Activated naive CD8-positive, alpha-beta T cell treated with anti-CD3 and anti-CD28 coated beads for 36 hours (primary cell): ENCODE measurements around the gene GOLGA6L2. TPM values are rescaled to one million over a fixed set of nuclear protein-coding genes. Genes with fewer than 3 reads are reported as not detected.

Source experiments
- DNase-seq: peaks from one replicate; pipeline ENCODE4 v3.0.0; 2021
- H3K27ac Mint-ChIP-seq: one replicate; pipeline ENCODE4 v1.8.0; 2022; ENCODE audit warnings: mild to moderate bottlenecking, moderate library complexity, mixed read lengths
- H3K27me3 Mint-ChIP-seq: one replicate; pipeline ENCODE4 v1.8.0; 2022; ENCODE audit warnings: mild to moderate bottlenecking, mixed read lengths
- H3K36me3 Mint-ChIP-seq: one replicate; pipeline ENCODE4 v1.8.0; 2021; ENCODE audit warnings: mild to moderate bottlenecking, mixed read lengths
- H3K4me1 Mint-ChIP-seq: one replicate; pipeline ENCODE4 v1.8.0; 2021; ENCODE audit warnings: mixed read lengths
- H3K4me3 Mint-ChIP-seq: one replicate; pipeline ENCODE4 v1.8.0; 2022; ENCODE audit warnings: mild to moderate bottlenecking, moderate library complexity, mixed read lengths
- H3K9me3 Mint-ChIP-seq: one replicate; pipeline ENCODE4 v1.8.0; 2022; ENCODE audit warnings: mixed read lengths
- total RNA-seq, 2 experiments: library from RNA; stranded (reverse); gene quantifications; one replicate each; pipeline ENCODE4 v1.2.3, GENCODE V29; 2021

GOLGA6L2 gene
- total RNA-seq: not detected

- no peaks in the 10 kb centered on the region for H3K9me3 Mint-ChIP-seq
- H3K4me1 Mint-ChIP-seq: no peaks in the 10 kb centered on the region
- H3K27ac Mint-ChIP-seq: no peak within 1 kb of the TSS
- H3K4me3 Mint-ChIP-seq: no peak within 1 kb of the TSS
- no peaks in the 10 kb centered on the region for H3K36me3 Mint-ChIP-seq
- peak; percentile 8 for DNase-seq
- peaks cover 11% of the 10 kb centered on the region for H3K27me3 Mint-ChIP-seq
Observed at GRCh38 chr15:23447107-23447500, at the start of gene GOLGA6L2. Gene GOLGA6L2, minus strand, starts transcription at chr15:23447243. Its CDS starts 62 bp downstream, at chr15:23447181.

DNA sequence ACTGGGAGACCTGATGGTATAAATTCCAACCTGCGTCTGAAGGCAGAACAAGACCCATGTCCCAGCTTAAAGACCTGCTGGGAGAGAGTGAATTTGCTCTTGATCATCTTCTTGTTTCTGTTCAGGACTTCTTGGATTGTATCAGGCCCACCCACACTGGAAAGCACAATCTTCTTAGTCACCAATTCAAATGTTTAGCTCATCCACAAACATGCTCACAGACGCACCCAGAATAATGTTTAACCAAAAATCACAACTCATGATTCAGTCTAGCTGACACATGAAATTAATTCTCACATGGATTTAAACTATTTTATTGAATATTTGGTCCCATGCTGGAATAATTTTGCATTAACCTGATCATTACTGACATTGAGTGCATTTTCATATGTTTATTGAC lies 37.8 kb upstream of the GOLGA6L2 start:
- Mint-ChIP-seq H3K4me1 (no peaks in the 10 kb centered on the region), H3K36me3 (no peaks in the 10 kb centered on the region), H3K4me3 (no peak overlapping the region), H3K27ac (no peak overlapping the region), H3K9me3 (no peaks in the 10 kb centered on the region), H3K27me3 (peaks cover 17% of the 10 kb centered on the region)
- no peak for DNase-seq

DNA sequence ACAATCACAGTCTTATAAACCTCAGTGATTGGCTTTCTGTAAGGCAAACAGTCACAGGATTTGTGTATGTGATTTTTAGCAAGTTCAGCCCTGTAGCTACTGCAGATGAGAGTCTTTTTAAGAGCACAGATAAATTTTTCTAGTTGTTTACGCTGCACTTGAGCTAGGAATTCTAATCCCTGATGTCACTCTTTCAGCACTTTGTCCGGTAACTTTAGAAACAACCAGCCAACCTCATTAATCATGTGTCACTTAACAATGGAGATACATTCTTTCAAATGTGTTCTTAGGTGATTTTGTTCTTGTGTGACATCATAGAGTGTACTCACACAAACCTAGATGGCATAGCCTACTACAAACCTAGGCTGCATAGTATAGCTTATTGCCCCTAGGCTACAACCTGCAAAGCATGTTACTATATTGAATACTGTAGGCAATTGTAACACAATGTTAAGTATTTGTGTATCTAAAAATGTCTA lies 36.8 kb upstream of the GOLGA6L2 start:
- Mint-ChIP-seq H3K27me3 (peaks cover 17% of the 10 kb centered on the region), H3K9me3 (no peaks in the 10 kb centered on the region), H3K27ac (no peak overlapping the region), H3K4me1 (no peaks in the 10 kb centered on the region), H3K36me3 (no peaks in the 10 kb centered on the region), H3K4me3 (no peak overlapping the region)
- DNase-seq: no peak

DNA sequence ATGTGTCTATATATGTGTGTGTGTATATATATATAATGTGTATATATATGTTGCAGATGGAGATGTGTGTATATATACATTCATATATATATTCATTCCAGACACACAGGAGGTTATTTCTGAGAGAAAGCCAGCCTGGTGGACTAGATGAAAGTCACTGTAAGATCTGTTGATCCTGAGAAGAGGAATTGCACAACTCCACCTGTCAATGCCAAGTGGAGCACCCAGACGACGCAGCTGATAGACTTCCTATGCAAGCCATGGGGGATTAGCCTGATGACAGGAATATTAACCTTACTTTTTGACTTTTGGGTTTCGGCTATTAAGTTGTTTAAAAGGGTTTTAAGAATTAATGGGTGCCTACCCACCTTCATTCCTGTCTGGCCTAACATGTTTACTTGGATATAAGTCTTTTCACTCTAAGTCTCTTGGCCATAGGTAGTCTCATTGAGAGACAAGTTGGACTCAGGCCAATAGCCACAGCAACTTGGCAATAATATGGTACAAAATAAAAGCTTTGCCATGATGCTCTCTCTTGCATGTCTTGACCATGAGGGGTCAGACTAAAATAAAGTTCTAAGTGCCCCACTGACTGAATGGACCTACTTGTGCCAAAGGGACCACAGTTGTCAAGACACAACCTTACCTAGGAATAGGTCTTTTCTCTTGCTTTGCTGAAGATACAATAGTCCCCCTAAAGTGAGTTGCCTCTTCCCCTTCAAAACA lies 35.9 kb upstream of the GOLGA6L2 start:
- H3K27ac Mint-ChIP-seq: no peak overlapping the region
- no peaks in the 10 kb centered on the region for H3K9me3 Mint-ChIP-seq
- H3K4me3 Mint-ChIP-seq: no peak overlapping the region
- no peak for DNase-seq
- no peaks in the 10 kb centered on the region for H3K36me3 Mint-ChIP-seq
- H3K4me1 Mint-ChIP-seq: no peaks in the 10 kb centered on the region
- peaks cover 17% of the 10 kb centered on the region for H3K27me3 Mint-ChIP-seq

DNA sequence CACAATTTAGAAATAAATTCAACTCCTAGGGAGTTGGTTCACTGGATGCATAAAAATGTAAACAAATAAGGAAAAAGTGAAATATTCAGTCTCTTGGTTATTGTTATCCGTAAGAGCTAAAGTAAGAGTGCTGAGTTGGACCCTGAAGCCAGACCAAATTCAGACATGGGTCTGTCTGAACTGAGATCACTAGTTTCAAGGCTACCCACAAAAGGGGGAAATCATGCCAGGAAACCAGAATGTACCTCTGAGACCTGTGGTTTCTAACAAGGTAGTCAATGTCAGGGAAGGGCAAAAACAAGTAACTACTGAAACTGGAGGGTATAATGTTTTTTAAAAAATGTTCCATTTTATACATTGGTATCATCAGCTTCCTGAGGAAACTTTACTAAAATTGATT lies 35.2 kb upstream of the GOLGA6L2 start:
- no peak overlapping the region for H3K27ac Mint-ChIP-seq
- no peaks in the 10 kb centered on the region for H3K36me3 Mint-ChIP-seq
- no peak overlapping the region for H3K4me3 Mint-ChIP-seq
- peaks cover 17% of the 10 kb centered on the region for H3K27me3 Mint-ChIP-seq
- no peaks in the 10 kb centered on the region for H3K9me3 Mint-ChIP-seq
- no peaks in the 10 kb centered on the region for H3K4me1 Mint-ChIP-seq
- DNase-seq: no peak

DNA sequence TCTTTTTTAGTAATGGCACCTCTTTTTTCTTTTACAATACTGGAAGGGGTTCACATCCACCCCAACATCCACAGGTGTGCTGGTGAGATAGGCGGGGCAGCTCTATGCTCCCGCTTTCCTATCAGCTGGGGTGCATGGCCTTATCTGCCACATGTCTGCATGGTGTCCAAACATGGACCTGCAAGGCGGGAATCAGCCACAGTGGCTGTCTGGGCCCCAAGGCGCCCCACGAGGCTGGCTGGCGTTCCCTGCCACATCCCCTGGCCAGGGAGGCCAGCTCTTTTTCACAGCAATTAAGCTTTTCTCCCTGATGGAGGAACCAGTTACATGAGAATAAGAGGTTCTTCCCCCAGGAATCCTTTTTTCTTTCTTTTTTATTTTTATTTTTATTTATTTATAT lies 30.9 kb upstream of the GOLGA6L2 start:
- no peak overlapping the region for H3K4me3 Mint-ChIP-seq
- DNase-seq: no peak
- no peaks in the 10 kb centered on the region for H3K4me1 Mint-ChIP-seq
- H3K27ac Mint-ChIP-seq: no peak overlapping the region
- peaks cover 6% of the 10 kb centered on the region for H3K27me3 Mint-ChIP-seq
- H3K36me3 Mint-ChIP-seq: no peaks in the 10 kb centered on the region
- H3K9me3 Mint-ChIP-seq: no peaks in the 10 kb centered on the region

GRCh38 chr15:23472678-23473077 lies 25.6 kb upstream of the GOLGA6L2 start:
- H3K4me3 Mint-ChIP-seq: no peak overlapping the region
- H3K27ac Mint-ChIP-seq: no peak overlapping the region
- no peaks in the 10 kb centered on the region for H3K9me3 Mint-ChIP-seq
- H3K36me3 Mint-ChIP-seq: no peaks in the 10 kb centered on the region
- H3K4me1 Mint-ChIP-seq: no peaks in the 10 kb centered on the region
- no peak for DNase-seq
- no peaks in the 10 kb centered on the region for H3K27me3 Mint-ChIP-seq

GRCh38 chr15:23472033-23472432 lies 25.0 kb upstream of the GOLGA6L2 start:
- Mint-ChIP-seq H3K27ac (no peak overlapping the region), H3K36me3 (no peaks in the 10 kb centered on the region), H3K27me3 (peaks cover 4% of the 10 kb centered on the region), H3K4me3 (no peak overlapping the region), H3K9me3 (no peaks in the 10 kb centered on the region), H3K4me1 (no peaks in the 10 kb centered on the region)
- DNase-seq: no peak

DNA sequence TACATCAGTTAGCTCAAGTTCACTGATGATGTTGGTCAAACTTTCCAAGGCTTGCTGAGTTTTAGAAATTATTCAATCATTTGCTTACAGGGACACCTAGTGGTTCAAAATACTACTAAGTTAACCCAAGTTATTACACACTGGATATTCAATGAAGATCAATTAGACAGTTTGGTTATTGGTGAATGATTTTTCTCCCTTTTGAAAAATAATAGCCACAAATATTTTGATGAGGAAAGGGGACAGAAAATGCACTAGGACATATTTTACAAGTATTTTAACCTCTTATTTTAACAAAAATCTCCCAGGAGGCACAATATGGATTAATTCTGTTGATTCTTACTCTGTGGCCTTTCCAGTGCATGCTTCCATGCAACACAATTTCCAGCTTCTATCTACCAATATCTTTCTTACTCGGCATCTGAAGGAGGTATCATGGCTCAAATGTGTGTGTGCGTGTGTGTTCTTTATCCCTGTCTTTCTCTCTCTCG lies 20.1 kb upstream of the GOLGA6L2 start:
- H3K27ac Mint-ChIP-seq: no peak overlapping the region
- H3K4me3 Mint-ChIP-seq: no peak overlapping the region
- no peaks in the 10 kb centered on the region for H3K9me3 Mint-ChIP-seq
- DNase-seq: no peak
- peaks cover 7% of the 10 kb centered on the region for H3K27me3 Mint-ChIP-seq
- no peaks in the 10 kb centered on the region for H3K36me3 Mint-ChIP-seq
- no peaks in the 10 kb centered on the region for H3K4me1 Mint-ChIP-seq

DNA sequence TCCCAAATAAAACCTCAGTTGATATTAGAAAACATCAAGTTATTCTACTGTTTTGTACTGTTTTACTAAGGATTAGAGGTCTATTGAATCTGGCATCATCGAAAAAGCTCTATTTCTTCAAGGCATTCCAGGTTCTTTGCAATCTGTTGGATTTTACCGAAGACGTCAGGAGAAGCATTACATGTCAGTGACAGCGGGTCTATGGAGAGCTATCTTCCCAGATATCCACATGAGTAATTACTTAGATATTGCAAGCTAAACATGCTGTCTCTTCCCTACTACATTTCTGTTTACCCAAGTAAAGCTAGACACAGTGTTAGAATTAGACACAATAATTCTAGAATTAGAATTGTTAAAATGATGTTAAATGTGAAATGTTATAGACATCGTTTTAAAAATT lies 10.8 kb upstream of the GOLGA6L2 start:
- Mint-ChIP-seq H3K27me3 (peaks cover 6% of the 10 kb centered on the region), H3K27ac (no peak overlapping the region)

DNA sequence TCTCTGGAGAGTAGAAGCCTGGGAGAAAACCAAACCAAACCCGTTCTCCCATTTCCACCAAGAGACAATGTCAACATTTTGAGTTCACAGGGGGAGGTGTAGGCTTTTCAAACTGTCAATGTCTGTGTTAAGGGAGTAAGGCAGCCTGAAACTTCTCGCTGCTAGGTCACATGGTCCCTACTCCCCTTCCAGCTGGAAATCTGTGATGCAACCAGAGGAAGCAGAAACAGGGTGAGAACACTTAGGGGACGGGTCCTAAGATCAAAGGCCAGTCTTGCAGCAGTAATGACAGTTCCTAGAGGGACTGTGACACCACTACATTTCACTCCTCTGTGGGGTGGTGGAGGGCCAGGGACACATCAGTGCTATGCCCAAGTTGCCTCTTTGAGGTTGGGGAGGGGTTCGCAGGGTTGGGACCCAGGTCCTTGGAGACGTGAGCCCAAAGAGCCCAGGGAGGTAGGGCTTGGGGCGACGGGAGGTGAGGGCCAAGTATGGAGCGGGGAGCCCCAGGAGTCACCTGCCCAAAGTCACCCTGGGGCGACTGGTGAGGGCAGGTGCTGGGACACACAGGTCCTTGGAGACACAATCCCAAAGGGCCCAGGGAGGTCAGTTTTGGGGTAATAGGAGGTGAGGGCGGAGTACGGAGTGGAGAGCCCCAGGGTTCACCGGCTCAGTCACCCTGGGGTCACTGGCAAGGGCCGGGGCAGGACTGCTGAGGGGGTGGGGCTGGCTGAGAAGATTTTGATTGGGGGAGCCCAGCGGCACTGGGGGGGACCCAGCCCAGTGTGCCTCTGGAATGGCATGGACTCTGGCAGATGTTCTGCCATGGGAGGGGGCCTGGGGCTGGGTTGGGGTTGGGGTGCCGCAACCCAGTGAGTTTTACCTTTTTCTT lies 582 bp downstream of the GOLGA6L2 start:
- no peak for DNase-seq
- H3K27ac Mint-ChIP-seq: no peak overlapping the region
- H3K4me1 Mint-ChIP-seq: no peaks in the 10 kb centered on the region
- H3K27me3 Mint-ChIP-seq: peaks cover 11% of the 10 kb centered on the region
- no peaks in the 10 kb centered on the region for H3K36me3 Mint-ChIP-seq
- H3K4me3 Mint-ChIP-seq: no peak overlapping the region
- H3K9me3 Mint-ChIP-seq: no peaks in the 10 kb centered on the region

More for the DNA sequence above, 10.8 kb upstream of the GOLGA6L2 start:
- Mint-ChIP-seq H3K4me3 (no peak overlapping the region), H3K36me3 (no peaks in the 10 kb centered on the region), H3K9me3 (no peaks in the 10 kb centered on the region), H3K4me1 (no peaks in the 10 kb centered on the region)
- no peak for DNase-seq

DNA sequence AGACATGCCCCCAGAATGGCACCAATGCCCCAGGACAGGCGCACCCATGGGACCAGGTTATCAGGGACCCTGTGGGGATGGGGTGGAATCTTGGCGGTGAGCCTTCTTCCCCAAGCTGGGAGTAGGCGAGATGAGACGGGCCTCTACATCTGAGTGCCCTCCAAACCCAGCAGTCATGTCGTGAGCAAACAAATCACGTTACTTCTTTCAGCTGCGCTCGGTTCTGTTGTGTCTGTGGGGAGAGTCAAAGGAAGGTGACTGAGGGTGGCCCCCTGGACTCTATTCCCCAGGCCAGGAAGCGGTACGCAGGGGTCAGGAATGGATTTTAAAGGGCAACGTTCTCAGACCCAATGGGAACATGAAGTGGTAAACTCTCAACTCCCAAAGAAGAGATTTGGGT lies 2.8 kb downstream of the GOLGA6L2 start:
- H3K27me3 Mint-ChIP-seq: peaks cover 11% of the 10 kb centered on the region
- H3K27ac Mint-ChIP-seq: no peak overlapping the region
- no peaks in the 10 kb centered on the region for H3K9me3 Mint-ChIP-seq
- DNase-seq: no peak
- H3K36me3 Mint-ChIP-seq: no peaks in the 10 kb centered on the region
- H3K4me3 Mint-ChIP-seq: no peak overlapping the region
- no peaks in the 10 kb centered on the region for H3K4me1 Mint-ChIP-seq

GRCh38 chr15:23441204-23441603 lies 5.8 kb downstream of the GOLGA6L2 start:
- H3K36me3 Mint-ChIP-seq: no peaks in the 10 kb centered on the region

DNA sequence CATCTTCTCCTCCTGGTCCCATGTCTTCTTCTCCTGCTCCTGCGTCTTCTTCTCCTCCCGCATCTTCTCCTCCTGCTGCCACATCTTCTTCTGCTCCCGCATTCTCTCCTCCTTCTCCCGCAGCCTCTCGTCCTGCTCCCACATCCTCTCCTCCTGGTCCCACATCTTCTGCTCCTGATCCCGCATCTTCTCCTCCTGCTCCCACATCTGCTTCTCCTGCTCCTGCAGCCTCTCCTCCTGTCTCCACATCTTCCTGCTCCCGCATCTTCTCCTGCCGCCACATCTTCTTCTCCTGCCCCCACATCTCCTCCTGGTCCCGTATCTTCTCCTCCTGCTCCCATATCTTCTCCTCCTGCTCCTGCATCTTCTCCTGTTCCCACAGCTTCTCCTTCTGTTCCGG lies 6.4 kb downstream of the GOLGA6L2 start:
- no peaks in the 10 kb centered on the region for H3K36me3 Mint-ChIP-seq
- no peak overlapping the region for H3K4me3 Mint-ChIP-seq
- H3K4me1 Mint-ChIP-seq: no peaks in the 10 kb centered on the region
- peaks cover 11% of the 10 kb centered on the region for H3K27me3 Mint-ChIP-seq
- no peak overlapping the region for H3K27ac Mint-ChIP-seq
- no peaks in the 10 kb centered on the region for H3K9me3 Mint-ChIP-seq
- no peak for DNase-seq

More at GRCh38 chr15:23441204-23441603, 5.8 kb downstream of the GOLGA6L2 start:
- H3K27ac Mint-ChIP-seq: no peak overlapping the region
- no peaks in the 10 kb centered on the region for H3K4me1 Mint-ChIP-seq
- H3K27me3 Mint-ChIP-seq: peaks cover 11% of the 10 kb centered on the region
- no peak for DNase-seq
- H3K9me3 Mint-ChIP-seq: no peaks in the 10 kb centered on the region
- H3K4me3 Mint-ChIP-seq: no peak overlapping the region

- DNase-seq: no peak
- H3K27me3 Mint-ChIP-seq: peaks cover 11% of the 10 kb centered on the region
- no peak overlapping the region for H3K4me3 Mint-ChIP-seq
- no peaks in the 10 kb centered on the region for H3K36me3 Mint-ChIP-seq
- no peaks in the 10 kb centered on the region for H3K9me3 Mint-ChIP-seq
- H3K27ac Mint-ChIP-seq: no peak overlapping the region
- H3K4me1 Mint-ChIP-seq: no peaks in the 10 kb centered on the region
Observed at GRCh38 chr15:23439513-23439912, 7.5 kb downstream of the GOLGA6L2 start.
